Bronchial epithelial cell (primary cell): ENCODE measurements around the gene KIAA0513. TPM values are rescaled to one million over a fixed set of nuclear protein-coding genes. Genes with fewer than 3 reads are reported as not detected.

Source experiments
- DNase-seq: peaks from one replicate; pipeline ENCODE4 v3.0.0-alpha.2; 2010; ENCODE audit warnings: low read depth
- FAIRE-seq: peaks from 2 replicates; lab custom pipeline; 2011; peaks lifted over from hg19 to GRCh38; lab: Jason Lieb, UNC
- H3K27me3 ChIP-seq: 2 replicates; pipeline ENCODE4 v1.5.1; 2011; ENCODE audit warnings: low read length; ENCODE audit not compliant: control insufficient read depth, insufficient read depth
- H3K36me3 ChIP-seq: 2 replicates; pipeline ENCODE4 v1.5.1; 2011; ENCODE audit warnings: low read length; ENCODE audit not compliant: control insufficient read depth, insufficient read depth
- H3K4me3 ChIP-seq: 2 replicates; pipeline ENCODE4 v1.5.1; 2011; ENCODE audit warnings: mild to moderate bottlenecking, low read depth, low read length, control low read depth
- total RNA-seq: library from RNA; depleted of rRNA; stranded (reverse); fragments of >200 nt; gene quantifications from 2 replicates; pipeline ENCODE4 v1.2.1, GENCODE V29; 2014
- TF ChIP-seq, protein P1 (sequence below): IDR thresholded peaks from 2 replicates; pipeline ENCODE4 v1.5.1; 2011; ENCODE audit warnings: mild to moderate bottlenecking, moderate library complexity, low read length, control low read depth, inconsistent platforms; ENCODE audit not compliant: insufficient read depth, severe bottlenecking

Gene KIAA0513
- total RNA-seq, 1 donor from 2014 or later: 7.1 TPM

DNA sequence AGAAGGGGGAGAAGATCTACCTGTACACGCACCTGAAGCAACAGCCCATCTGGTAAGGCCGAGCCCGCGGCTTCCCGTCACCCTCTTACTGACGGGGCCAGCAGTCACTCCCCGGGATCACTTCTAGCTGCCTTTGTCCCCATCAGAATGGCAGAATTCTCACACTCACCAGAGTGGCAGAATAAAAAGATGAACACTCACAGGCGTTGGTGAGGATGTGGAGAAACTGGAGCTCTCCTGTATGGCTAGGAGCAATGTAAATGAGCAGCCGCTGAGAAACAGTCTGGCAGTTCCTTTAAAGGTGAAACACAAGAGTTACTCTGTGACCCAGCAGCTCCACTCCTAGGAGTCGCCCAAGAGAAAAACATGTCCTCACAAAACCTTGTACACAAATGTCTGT lies 51.4 kb downstream of the KIAA0513 start:
- no peak overlapping the region for H3K4me3 ChIP-seq
- H3K27me3 ChIP-seq: peaks cover 2% of the 10 kb centered on the region
- FAIRE-seq (peak; percentile 60), DNase-seq (no peak)
- H3K36me3 ChIP-seq: peaks cover 9% of the 10 kb centered on the region
- TF ChIP-seq, protein P1, sequence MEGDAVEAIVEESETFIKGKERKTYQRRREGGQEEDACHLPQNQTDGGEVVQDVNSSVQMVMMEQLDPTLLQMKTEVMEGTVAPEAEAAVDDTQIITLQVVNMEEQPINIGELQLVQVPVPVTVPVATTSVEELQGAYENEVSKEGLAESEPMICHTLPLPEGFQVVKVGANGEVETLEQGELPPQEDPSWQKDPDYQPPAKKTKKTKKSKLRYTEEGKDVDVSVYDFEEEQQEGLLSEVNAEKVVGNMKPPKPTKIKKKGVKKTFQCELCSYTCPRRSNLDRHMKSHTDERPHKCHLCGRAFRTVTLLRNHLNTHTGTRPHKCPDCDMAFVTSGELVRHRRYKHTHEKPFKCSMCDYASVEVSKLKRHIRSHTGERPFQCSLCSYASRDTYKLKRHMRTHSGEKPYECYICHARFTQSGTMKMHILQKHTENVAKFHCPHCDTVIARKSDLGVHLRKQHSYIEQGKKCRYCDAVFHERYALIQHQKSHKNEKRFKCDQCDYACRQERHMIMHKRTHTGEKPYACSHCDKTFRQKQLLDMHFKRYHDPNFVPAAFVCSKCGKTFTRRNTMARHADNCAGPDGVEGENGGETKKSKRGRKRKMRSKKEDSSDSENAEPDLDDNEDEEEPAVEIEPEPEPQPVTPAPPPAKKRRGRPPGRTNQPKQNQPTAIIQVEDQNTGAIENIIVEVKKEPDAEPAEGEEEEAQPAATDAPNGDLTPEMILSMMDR: no peak

DNA sequence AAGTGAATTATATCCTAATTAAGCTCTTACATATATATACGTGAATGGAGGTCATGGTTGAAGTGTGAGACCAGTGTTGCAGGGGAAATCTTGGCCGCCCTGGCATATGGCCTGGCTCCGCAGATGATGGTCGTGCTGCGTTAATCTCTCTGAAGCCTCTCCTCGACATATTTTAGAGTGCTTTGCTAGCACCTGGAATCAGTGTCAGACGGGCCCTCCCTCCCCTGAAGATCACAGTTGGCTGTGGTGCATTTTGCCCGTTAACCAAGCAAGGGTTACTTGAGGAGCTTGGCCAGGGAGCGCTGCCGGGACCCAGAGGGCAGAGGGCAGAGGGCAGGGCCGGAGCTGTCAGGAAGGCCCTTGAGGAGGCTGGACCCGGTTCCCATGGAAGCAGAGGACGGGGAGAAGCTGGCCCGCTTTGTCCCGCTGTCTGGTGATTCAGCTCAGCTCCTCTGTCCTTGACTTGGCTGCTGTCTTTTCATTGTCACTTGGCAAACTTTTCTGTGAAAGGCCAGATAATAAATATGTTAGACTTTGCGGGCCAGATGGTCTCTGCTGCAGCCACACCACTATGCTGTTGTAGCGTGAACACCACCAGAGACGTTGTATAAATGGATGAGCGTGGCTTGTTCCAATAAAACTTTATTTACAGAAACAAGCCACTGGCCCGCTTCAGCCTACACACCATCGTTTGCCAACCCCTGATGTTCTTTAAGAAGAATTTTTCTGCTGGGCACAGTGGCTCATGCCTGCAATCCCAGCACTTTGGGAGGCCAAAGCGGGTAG lies 52.4 kb downstream of the KIAA0513 start:
- Histone ChIP-seq H3K4me3 (no peak overlapping the region), H3K27me3 (peaks cover 2% of the 10 kb centered on the region), H3K36me3 (peaks cover 8% of the 10 kb centered on the region)
- FAIRE-seq (no peak), DNase-seq (no peak)
- TF ChIP-seq, protein P1: no peak

DNA sequence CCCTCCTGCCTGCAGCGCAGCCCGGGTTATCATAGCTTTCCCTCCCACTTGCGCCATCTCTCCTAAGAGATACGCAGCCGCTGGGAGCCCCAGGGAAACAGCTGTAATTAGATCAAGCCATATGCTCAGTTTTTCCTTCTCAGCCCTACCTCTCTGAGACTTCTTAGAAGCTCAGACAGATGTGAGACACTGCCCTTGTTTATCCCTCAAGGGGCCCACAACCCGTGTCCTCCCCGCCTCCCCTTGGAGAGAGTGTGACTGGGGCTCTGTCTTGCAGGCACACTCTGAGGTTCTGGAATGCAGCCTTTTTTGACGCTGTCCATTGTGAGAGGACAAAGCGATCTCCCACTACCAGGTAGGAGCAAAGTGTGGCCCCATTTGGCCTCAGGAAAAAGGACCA lies 53.4 kb downstream of the KIAA0513 start:
- Histone ChIP-seq H3K4me3 (no peak overlapping the region), H3K36me3 (peaks cover 8% of the 10 kb centered on the region), H3K27me3 (peaks cover 2% of the 10 kb centered on the region)
- FAIRE-seq (no peak), DNase-seq (no peak)
- TF ChIP-seq, protein P1: no peak

DNA sequence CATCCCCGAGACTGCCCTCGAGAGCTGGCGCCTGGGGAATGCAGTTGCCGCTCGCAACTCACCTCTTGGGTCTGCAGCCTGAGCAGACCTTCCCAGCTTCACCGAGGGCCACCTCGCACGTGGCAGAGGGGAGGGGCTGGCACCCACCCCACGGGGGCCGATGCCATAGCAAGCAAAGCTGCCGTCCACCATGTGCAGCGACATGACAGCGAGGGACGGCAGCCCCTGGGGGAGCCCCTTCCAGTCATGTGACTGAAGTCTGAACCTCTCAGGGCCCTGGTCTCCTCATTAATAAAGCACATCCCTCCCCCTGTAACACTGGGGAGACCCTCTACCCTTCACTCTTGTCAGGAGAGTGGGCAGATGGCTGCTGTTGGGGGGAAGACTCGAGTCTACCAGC lies 54.2 kb downstream of the KIAA0513 start:
- Histone ChIP-seq H3K36me3 (peaks cover 6% of the 10 kb centered on the region), H3K4me3 (no peak overlapping the region), H3K27me3 (peaks cover 2% of the 10 kb centered on the region)
- TF ChIP-seq, protein P1: no peak
- DNase-seq (no peak), FAIRE-seq (peak; percentile 7)

DNA sequence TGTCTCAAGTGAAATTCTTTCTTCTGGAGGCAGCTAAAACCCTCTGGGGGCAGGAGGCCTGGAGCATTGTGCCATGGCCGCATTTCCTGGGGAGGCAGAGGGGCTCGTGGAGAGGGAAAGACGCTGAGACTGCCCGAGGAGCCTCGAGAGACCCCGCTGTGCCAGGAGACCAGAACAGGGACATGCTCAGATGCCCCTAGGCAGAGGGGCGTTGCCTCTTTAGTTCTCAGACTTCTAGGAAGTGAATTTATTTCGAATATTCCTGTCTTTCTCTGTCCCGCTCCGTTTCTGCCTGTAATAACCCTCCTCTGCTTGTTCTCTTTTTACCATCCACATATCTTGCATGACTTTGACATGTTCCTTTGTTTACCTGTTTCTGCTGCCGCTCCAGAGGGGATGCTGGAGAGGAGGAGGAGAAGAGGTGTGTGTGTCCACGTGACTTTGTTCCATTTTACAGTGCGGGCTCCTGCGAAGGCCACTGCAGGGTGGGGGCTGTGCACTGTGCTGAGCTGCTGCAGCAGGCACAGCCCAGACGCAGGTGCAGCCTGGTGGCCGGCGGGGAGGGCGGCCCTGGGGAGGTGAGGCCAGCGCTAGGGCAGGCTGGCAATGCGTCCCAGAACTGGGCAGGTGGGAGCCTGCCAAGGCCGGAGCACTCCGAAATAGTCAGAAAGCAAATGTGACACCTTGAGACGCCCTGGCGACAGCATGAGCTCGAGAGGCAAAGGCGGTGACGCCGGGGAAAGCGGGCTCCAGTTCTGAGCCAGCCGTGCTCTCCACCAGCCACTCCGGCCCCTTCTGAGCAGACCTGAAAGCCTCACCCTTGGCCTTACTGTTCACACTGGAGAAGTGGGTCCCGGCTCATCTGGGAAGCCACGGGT lies 54.8 kb downstream of the KIAA0513 start:
- Histone ChIP-seq H3K27me3 (peaks cover 2% of the 10 kb centered on the region), H3K4me3 (no peak overlapping the region), H3K36me3 (peaks cover 6% of the 10 kb centered on the region)
- DNase-seq (no peak), FAIRE-seq (no peak)
- TF ChIP-seq, protein P1: no peak
